Panc1 (cell line): Measurements from ENCODE around the gene METRN. TPM values are rescaled to one million over a fixed set of nuclear protein-coding genes. Genes with fewer than 3 reads are reported as not detected.
A peak's percentile ranks its signal among the peaks of the same experiment; 100 is the strongest.

Experiments
- ATAC-seq: fragments of 200-7000 bp; cut with Tn5 transposase; 2 replicates; pipeline ENCODE4 v1.9.1; 2020; ENCODE audit warnings: mild to moderate bottlenecking, moderate library complexity
- BruUV-seq: library from RNA; stranded (reverse); fragments of 400-500 nt; replicated peaks from 2 replicates; lab custom pipeline; 2021; lab: Mats Ljungman, UMichigan
- CTCF ChIA-PET: fragments of 300-600 bp; sonication (Branson Sonifier 250); formaldehyde crosslinking; loops from one replicate; lab custom pipeline; 2022; ENCODE audit warnings: antibody characterized with exemption; lab: Charles Lee
- POLR2A ChIA-PET: fragments of 300-600 bp; sonication (Branson Sonifier 250); formaldehyde crosslinking; loops from one replicate; lab custom pipeline; 2022; ENCODE audit warnings: antibody characterized with exemption; lab: Charles Lee
- DNase-seq: peaks from one replicate; pipeline ENCODE4 v3.0.0-alpha.2; 2010; ENCODE audit warnings: low read depth, low spot score
- H3K27ac ChIP-seq: 2 replicates; pipeline ENCODE4 v1.5.1; 2011; ENCODE audit warnings: mild to moderate bottlenecking, low read length, inconsistent platforms
- H3K27me3 ChIP-seq: fragments of 200-500 bp; sonication (Bioruptor generic); 2 replicates; pipeline ENCODE4 v1.6.0; 2014; ENCODE audit warnings: low read length, inconsistent platforms; ENCODE audit not compliant: control insufficient read depth, insufficient read depth
- H3K36me3 ChIP-seq: fragments of 200-500 bp; sonication (Bioruptor generic); 2 replicates; pipeline ENCODE4 v1.5.1; 2014; ENCODE audit warnings: inconsistent platforms, mild to moderate bottlenecking, low read length, moderate library complexity; ENCODE audit not compliant: control insufficient read depth, insufficient read depth
- H3K4me1 ChIP-seq: 2 replicates; pipeline ENCODE4 v1.5.1; 2011; ENCODE audit warnings: inconsistent platforms, mild to moderate bottlenecking, low read length, moderate library complexity; ENCODE audit not compliant: control insufficient read depth, insufficient read depth
- H3K4me3 ChIP-seq, 2 experiments: 2 replicates each; pipeline ENCODE4 v1.5.1; 2011 to 2012; ENCODE audit warnings: low read depth in 2 of 2, low read length in 2 of 2, mild to moderate bottlenecking in 2 of 2, inconsistent platforms in 1 of 2, moderate library complexity in 1 of 2
- H3K9me3 ChIP-seq: fragments of 200-500 bp; sonication (Bioruptor generic); 2 replicates; pipeline ENCODE4 v1.5.1; 2014; ENCODE audit warnings: low read depth, mild to moderate bottlenecking, inconsistent platforms, low read length, moderate library complexity; ENCODE audit not compliant: control insufficient read depth, insufficient read depth
- CTCF ChIP-seq: fragments of 450-650 bp; IDR thresholded peaks from 2 replicates; pipeline ENCODE4 v1.5.1; 2017; ENCODE audit warnings: mild to moderate bottlenecking
- POLR2AphosphoS5 ChIP-seq: IDR thresholded peaks from 2 replicates; pipeline ENCODE4 v1.6.1; 2012; ENCODE audit warnings: mild to moderate bottlenecking, low read depth, low read length, moderate library complexity
- REST ChIP-seq, 2 experiments: IDR thresholded peaks; 2 replicates each; pipeline ENCODE4 v1.6.1; 2011 to 2012; ENCODE audit warnings: low read depth in 2 of 2, control low read depth in 1 of 2, low read length in 1 of 2, mild to moderate bottlenecking in 1 of 2, moderate library complexity in 1 of 2; ENCODE audit not compliant: insufficient read depth in 1 of 2
- SIN3A ChIP-seq: IDR thresholded peaks from 2 replicates; pipeline ENCODE4 v1.6.1; 2012; ENCODE audit warnings: low read depth, mild to moderate bottlenecking, low read length, moderate library complexity, borderline replicate concordance; ENCODE audit not compliant: insufficient read depth
- TCF7L2 ChIP-seq: IDR thresholded peaks from 2 replicates; pipeline ENCODE4 v1.6.1; 2011; ENCODE audit warnings: mild to moderate bottlenecking, low read depth, low read length, inconsistent platforms
- in situ Hi-C: cut with HindIII; loops from 2 replicates; pipeline ENCODE4 v1.10.0; 2016; ENCODE audit warnings: low sequenced_read_pairs, low pct_unique_long_range_greater_than_20kb
- intact Hi-C: fragments of 100-400 bp; cut with micrococcal nuclease; formaldehyde crosslinking; loops from one replicate; pipeline ENCODE4 v1.10.0; 2022; ENCODE audit not compliant: unreplicated experiment
- total RNA-seq: library from RNA; stranded (reverse); gene quantifications from one replicate; pipeline ENCODE4 v1.2.1, GENCODE V29; 2021; ENCODE audit not compliant: unreplicated experiment

The METRN gene
- total RNA-seq, 1 experiment from 2014 or later: 407 TPM

GRCh38 chr16:743794-744500 lies 29.0 kb downstream of the METRN start:
- no peak overlapping the region for H3K4me3 ChIP-seq
- in situ Hi-C loops: no loop called here
- BruUV-seq: no TSS peak
- no peak overlapping the region for H3K27ac ChIP-seq
- H3K4me1 ChIP-seq: peaks cover 8% of the 10 kb centered on the region; the same call in 1 of the 2 replicates
- H3K9me3 ChIP-seq: no peaks in the 10 kb centered on the region
- ATAC-seq (no peak), DNase-seq (no peak)
- TF ChIP-seq CTCF (peak; percentile 45), REST (IDR thresholded peaks at IDR 0.05; ENCODE audit: insufficient read depth in 1 of 2, low read depth in 2 of 2, low read length in 1 of 2) (no peak)
- CTCF ChIA-PET: interaction anchor here (0.7 kb wide), 1 partner anchor 37 kb away, joined by 3 read pairs; no protein-coding TSS in a partner anchor
- intact Hi-C loops: loop anchor here (5.0 kb wide), 1 partner anchor 43 kb away; the partner anchor contains the start of genes CHTF18 and RPUSD1
- peaks cover 3% of the 10 kb centered on the region; the same call in 1 of the 2 replicates for H3K36me3 ChIP-seq
- no peaks in the 10 kb centered on the region for H3K27me3 ChIP-seq
- POLR2A ChIA-PET: interaction anchor here (0.6 kb wide), 1 partner anchor 66 kb away, joined by 3 read pairs; no protein-coding TSS in a partner anchor

- intact Hi-C loops: no loop called here
- DNase-seq: no peak
Measured at GRCh38 chr16:745739-746138, 30.8 kb downstream of the METRN start.

More at GRCh38 chr16:745739-746138, 30.8 kb downstream of the METRN start:
- CTCF ChIA-PET: interaction anchor here (0.6 to 0.8 kb wide), 3 partner anchors 20 to 39 kb away, joined by 3 to 5 read pairs (median 3); no protein-coding TSS in a partner anchor
- H3K4me1 ChIP-seq: no peaks in the 10 kb centered on the region
- H3K27ac ChIP-seq: no peak overlapping the region
- in situ Hi-C loops: no loop called here
- POLR2A ChIA-PET: no interaction called here
- H3K9me3 ChIP-seq: no peaks in the 10 kb centered on the region
- no peaks in the 10 kb centered on the region for H3K27me3 ChIP-seq
- no TSS peak for BruUV-seq
- ATAC-seq: peak; percentile 69
- TF ChIP-seq POLR2AphosphoS5 (no peak), REST (IDR thresholded peaks at IDR 0.05; ENCODE audit: insufficient read depth in 1 of 2, low read depth in 2 of 2, low read length in 1 of 2) (no peak), SIN3A (no peak), CTCF (no peak; the same call in 1 of the 2 replicates), TCF7L2 (no peak)
- H3K4me3 ChIP-seq: no peak overlapping the region
- no peaks in the 10 kb centered on the region for H3K36me3 ChIP-seq
